Fibroblast of skin of left quadriceps (primary cell): ENCODE measurements around the gene RBM34.
"Not testable (repeated sequence)": the region's sequence is repeated elsewhere in the genome, so short reads cannot be mapped to it uniquely, and the experiment has no call there.

ENCODE experiments used
- DNase-seq, 2 experiments: peaks; one replicate each; pipeline ENCODE4 v3.0.0-alpha.2; 2013; ENCODE audit warnings: low read depth in 2 of 2

RBM34 gene

DNA sequence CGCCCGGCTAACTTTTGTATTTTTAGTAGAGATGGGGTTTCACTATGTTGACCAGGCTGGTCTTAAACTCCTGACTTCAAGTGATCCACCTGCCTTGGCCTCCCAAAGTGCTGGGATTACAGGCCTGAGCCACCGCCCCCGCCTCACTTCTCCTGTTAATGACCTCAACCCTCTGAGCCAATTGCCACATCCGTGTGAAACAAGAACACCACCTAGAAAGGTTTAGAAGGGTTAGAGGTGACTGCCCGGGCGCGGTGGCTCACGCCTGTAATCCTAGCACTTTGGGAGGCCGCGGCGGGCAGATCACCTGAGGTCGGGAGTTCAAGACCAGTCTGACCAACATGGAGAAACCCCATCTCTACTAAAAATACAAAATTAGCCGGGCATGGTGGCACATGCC, 68.6 kb downstream of the RBM34 start:
- not testable (repeated sequence) for DNase-seq

DNA sequence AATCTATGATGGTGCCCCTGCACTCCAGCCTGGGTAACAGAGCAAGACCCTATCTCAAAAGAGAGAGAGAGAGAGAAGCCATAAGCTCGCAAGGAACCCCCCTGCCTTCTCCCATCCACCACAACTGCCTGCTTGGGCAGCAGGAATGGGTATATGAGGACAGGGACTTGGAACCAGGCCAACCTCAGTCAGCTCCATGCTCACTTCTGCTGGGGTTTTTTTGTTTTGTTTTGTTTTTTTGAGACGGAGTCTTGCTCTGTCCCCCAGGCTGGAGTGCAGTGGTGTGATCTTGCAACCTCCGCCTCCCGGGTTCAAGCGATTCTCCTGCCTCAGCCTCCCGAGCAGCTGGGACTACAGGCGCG, 69.0 kb downstream of the RBM34 start:
- DNase-seq, result not testable (repeated sequence)

DNA sequence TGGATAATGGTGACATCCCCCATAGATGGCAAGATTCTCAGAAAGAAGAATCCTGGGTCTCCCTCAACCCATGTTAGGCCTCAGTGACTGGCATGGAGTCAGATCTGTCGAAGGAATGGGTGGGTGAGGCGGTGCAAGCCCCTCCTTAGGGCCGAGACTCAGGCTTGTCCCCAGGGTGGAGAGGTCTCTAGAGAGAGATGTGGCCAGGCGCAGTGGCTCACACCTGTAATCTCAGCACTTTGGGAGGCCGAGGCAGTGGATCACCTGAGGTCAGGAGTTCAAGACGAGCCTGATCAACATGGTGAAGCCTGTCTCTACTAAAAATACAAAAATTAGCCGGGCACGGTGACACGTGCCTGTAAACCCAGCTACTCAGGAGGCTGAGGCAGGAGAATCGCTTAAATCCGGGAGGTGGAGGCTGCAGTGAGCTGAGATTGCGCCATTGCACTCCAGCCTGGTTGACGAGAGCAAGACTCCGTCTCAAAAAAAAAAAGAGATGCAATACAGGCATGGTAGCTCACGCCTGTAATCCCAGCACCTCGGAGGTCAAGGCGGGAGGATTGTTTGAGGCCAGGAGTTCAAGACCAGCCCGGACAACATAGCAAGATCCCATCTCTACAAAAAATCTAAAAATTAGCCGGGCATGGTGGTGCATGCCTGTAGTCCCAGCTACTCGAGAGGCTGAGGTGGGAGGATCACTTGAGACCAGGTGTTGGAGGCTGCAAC, 69.6 kb downstream of the RBM34 start:
- not testable (repeated sequence) for DNase-seq

DNA sequence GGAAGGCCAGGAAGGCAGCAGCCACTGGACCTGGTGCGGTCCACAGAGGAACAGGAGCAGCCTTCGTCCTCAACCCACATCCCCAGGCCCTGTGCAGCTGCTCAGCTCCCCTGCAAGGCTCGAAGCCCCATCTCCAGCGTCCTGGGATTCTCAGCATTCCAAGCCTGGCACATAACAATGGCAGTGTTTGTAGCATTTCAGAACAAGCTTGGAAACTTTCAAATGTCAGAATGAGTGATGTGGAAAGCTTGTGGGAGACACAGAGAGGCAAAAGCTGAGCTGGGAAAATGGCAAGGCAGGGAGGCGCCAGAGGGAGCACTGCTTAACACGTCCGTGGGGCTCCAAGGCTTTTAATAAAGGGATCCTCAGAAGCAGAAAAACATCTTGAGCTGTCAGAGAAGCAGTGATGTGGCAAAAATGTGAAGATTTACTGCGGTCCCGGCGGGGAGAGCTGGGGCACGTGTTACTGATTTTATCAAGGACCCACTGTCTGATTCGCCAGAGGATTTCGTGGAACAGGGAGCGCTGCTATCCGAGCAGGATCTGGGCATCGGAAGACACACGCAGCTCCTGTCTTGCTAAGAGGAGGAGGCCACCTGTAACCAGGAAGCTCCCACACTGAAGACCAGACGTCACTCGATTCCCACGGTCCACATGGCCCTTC, 70.5 kb downstream of the RBM34 start:
- peak in 1 of 2 experiments; percentile 47 for DNase-seq

DNA sequence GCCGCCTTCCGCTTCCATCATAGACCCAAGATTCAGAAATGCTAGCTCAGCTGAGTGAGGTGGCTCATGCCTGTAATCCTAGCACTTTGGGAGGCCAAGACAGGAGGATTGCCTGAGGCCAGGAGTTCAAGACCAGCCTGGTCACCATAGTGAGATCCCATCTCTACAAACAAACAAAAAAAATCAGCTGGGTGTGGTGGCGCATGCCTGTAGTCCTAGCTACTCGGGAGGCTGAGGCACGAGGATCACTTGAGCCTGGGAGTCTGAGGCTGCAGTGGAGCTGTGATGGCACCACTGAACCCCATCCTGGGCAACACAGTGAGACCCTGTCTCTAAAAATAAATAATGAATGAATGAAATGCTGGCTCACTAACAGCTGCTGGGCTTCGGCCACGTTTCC, 72.1 kb downstream of the RBM34 start:
- no peak for DNase-seq

DNA sequence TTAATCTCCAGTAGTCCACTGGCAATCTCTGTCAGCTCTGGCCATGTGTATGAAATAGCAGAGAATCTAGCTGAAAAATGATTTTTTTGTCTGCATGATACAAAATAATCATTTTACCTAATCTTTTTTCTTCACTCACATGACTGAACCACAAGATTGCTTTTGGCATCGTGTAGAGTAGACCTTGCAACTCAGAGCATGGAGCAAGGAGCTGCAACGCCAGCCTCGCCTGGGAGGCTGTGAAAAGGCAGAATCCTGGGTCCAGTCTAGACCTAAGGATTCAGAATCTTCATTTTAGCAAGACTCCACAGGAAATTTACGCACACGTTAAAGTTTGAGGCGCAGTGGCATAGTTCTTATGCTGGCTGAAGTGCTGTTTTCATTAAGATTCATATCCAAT, 72.6 kb downstream of the RBM34 start:
- DNase-seq, result no peak

DNA sequence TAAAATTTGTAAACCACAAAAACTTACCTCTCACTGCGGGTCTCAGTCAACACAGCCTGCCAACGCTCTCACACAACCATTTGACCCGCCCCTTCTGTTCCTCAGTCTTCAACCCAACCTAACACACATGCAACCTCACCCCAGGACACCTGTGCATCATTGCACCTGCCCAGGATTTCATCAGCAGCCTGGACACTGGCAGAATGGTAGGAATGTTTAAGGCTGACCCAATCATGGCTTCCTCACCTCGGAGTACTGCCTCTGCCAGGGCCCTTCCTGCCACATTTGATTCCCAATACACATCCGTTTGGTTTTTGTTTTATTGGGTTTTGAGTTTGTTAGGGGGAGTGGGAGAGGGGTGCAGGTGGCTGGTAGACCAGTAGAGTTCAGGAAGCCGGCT, 73.1 kb downstream of the RBM34 start:
- DNase-seq, result no peak

DNA sequence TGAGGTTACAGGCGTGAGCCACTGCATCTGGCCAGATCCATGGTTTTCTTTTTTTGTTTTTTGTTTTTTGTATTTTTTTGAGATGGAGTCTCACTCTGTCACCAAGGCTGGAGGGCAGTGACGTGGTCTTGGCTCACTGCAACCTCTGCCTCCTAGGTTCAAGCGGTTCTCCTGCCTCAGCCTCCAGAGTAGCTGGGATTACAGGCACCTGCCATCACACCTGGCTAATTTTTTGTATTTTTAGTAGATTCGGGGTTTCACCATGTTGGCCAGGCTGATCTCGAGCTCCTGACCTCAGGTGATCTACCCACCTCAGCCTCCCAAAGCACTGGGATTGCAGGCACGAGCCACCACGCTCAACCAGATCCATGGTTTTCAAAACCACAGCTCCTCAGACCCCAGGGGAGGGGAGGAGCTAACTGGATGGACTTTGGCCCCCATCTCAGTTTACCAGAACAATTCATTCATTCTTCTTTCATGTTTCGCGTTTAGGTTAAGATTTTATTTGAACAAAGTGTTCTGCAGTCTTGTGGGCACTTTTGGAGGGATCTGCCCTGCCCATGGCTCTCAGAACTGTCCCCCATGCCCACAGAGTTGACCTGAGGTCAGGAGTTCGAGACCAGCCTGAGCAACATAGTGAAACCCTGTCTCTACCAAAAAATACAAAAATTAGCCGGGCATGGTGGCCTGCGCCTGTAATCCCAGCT, 75.5 kb downstream of the RBM34 start:
- DNase-seq, result not testable (repeated sequence)
